ENCODE measurements around the gene PRR15.

DNA sequence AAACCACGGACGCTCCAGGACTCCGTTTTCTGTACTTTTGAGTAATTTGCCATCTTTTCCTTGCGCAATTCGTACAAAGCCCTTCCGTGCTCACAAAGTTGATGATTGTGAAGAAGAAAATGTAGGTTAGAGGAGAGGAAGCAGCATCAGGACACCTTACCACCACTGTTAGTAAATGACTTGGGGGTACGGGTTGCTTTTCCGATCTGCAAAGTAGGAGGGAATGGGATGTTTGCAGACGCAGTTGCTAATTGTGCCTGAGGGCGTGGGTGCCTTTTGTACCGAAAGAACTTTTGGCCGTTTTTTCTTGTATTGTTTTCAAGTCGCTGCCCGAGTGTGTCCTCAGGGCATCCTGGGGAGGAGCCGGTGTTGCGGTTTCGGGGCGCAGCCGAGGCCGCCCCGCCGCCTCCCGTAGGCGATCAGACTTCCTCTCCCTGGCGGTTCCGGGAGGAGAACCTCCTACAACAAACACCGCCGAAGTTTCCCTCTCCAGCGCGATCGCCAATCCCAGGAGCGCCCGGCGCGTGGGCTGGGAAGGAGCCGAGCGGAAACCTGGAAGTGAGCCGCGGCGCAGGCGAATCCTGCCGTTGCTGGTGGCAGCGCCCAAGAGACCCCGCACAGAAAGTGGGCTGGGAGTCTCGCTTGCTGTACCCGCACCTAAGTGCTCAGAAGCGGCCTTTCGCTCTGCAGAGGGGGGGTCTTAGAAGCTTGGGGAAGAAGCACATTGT lies 1.0 kb downstream of the PRR15 start:
- TF ChIP-seq, protein P1, sequence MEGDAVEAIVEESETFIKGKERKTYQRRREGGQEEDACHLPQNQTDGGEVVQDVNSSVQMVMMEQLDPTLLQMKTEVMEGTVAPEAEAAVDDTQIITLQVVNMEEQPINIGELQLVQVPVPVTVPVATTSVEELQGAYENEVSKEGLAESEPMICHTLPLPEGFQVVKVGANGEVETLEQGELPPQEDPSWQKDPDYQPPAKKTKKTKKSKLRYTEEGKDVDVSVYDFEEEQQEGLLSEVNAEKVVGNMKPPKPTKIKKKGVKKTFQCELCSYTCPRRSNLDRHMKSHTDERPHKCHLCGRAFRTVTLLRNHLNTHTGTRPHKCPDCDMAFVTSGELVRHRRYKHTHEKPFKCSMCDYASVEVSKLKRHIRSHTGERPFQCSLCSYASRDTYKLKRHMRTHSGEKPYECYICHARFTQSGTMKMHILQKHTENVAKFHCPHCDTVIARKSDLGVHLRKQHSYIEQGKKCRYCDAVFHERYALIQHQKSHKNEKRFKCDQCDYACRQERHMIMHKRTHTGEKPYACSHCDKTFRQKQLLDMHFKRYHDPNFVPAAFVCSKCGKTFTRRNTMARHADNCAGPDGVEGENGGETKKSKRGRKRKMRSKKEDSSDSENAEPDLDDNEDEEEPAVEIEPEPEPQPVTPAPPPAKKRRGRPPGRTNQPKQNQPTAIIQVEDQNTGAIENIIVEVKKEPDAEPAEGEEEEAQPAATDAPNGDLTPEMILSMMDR (IDR thresholded peaks at IDR 0.05), result no peak
- peak in 1 of 2 donors; percentile 4 for TF ChIP-seq POLR2A (IDR thresholded peaks at IDR 0.05)
